Stimulated activated CD4-positive, alpha-beta T cell treated with anti-CD3 and anti-CD28 coated beads, Interleukin-12 subunit alpha, Interleukin-12 subunit beta, amount 100 ng/mL, for 48 hours (primary cell): Measurements from ENCODE around the gene TPX2.
"Not testable (repeated sequence)": the region's sequence is repeated elsewhere in the genome, so short reads cannot be mapped to it uniquely, and the experiment has no call there.

Experiments
- DNase-seq, 3 donors: peaks; one replicate each; pipeline ENCODE4 v3.0.0-alpha.2; 2020; ENCODE audit warnings: low read depth in 2 of 3, low spot score in 1 of 3

The TPX2 gene

DNA sequence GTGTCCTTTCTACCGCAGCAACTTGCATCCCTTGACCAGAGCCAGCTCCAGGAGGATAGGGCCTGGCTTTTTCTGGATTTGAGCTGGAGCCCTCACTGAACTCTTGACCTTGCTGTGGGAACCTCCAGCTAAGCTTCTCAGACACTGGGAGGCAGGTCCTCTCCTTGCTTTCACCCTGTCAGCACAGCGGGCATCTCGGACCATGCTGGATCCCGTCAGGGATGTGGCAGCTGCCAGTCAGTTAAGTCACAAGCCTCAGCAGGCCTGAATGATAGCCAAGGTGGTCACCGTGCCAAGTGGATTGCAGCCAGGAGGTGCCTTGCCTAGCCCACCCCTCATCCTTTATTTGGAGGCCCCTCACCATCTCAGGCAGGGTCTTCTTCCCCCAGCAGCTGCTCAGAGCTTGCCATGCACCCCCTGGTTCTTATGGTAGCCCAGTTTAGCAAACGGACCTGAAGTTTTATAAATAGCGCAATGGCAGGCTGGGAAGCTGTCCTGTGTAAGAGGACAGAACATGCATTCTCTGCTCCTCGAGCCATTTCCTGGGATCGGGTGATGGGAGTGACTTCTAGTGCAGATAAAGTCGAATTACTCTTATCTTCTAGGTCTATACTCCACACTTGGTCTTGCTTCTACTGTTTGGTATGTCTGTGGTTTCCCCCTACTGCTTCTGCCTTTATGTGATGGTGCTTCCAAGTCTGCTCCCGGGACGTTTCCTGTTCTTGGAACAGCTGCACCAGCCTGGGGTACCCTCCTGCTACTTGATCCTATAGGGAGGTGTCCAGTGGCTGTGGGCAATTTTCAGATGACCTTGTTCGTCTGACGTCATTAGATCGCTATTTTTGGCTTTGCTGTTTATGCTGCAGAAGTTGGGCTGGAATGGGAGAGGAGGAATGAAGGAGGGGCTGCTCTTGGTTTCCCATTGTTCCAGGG is 73.0 kb downstream of the TPX2 start:
- no peak for DNase-seq

DNA sequence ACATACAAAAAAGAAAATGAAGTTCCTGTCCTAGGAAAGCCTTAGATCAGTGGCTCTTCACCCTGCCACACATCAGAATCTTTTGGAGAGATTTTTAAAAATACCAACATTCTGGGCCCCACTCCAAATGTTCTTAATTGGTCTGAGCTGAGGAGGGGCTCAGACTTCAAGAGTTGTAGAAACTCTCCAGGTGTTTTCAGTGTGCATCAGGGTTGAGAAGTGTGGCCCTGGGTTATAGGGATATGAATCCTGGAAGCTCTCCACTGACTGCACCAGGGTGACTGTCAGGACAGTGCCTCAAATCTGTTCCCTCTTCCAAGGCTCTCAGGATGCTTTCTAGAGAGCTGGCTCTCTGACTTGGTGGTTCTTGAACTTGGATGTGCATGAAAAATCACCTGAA is 74.5 kb downstream of the TPX2 start:
- no peak for DNase-seq

DNA sequence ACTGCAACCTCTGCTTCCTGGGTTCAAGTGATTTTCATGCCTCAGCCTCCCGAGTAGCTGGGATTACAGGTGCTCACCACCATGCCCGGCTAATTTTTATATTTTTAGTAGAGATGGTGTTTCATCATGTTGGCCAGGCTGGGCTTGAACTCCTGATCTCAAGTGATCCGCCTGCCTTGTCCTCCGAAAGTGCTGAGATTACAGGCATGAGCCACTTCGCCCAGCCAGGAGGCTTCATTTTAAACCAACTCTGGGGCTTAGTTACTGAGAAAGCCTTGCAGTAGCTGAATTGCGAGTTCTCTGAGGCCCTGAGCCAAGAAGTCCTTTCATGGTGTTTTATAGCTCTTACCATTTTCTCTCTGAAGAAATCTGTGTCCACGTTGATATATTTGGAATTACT is 75.1 kb downstream of the TPX2 start:
- DNase-seq = not testable (repeated sequence)

DNA sequence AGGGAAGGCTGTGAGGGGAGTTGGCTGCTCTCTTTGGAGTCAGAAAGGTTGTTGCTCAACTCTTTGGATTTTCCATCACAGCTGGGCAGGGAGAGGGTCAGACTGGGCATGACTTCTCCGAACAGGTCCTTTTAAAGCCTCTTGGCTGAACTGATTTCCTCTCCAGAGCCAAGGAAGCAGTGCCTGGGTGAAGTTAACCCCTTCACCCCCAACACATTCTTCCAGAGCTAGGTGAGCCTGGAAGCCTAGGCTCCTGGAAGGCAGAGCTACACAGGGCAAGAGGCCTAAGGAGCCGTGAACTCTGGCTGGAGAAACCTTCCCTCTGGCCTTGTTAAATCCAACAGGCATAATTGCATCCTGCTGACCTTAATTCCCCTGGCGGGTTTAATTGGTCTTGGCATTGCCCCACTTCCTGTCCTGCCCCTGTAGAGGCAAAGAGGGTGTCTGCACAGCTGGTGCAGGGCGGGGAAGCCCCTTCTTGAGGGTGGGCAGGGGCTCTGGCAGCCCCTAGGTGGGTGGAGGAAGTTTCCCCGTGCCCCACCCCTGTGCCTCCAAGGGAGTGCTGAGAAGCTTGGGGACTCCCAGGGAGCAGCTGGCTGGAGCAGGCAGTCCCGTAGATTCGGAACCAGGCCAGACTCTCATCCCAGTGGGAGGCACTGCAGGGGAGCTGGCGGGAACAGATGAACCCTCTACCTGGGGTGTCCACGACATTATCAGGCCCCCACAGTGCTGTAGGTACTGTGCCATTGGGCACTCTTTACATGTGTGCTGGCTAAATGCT is 76.5 kb downstream of the TPX2 start:
- DNase-seq = no peak

DNA sequence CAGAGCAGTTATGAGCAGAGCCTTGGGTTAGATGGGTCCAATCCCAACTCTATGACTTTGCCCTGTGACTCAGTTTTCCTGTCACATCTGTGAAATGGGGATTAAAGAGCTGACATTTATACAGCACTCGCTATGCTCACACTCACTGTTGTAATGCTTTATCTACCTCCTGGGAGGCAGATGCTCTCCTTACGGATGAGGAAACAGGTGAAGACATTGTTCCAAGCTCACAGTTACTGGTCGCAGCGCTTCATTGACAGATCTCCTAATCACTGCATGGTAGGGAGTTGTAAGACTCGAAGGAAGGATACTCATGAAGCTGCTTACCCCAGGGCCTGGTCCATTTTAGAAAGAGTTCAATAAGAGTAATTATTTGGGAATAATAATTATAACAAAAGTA is 77.1 kb downstream of the TPX2 start:
- no peak for DNase-seq

DNA sequence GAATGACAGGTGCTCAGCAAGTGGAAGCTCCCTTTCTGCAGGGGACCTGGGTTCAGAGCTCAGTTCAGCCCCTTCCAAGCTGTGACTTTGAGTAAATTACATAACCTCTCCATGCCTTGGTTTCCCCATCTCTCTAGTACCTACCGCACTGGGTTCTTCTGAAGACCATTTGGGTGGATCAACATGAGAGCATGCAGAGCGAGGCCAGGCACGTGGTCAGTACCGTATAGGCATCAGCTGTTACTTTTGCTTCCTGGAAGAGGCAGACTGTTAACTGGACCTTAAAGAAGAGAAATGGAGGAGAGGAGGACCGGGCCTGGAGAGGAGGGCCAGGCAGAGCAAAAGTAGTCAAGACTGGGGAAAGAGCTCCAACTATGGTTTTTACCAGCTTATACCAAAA is 78.4 kb downstream of the TPX2 start:
- DNase-seq = no peak

DNA sequence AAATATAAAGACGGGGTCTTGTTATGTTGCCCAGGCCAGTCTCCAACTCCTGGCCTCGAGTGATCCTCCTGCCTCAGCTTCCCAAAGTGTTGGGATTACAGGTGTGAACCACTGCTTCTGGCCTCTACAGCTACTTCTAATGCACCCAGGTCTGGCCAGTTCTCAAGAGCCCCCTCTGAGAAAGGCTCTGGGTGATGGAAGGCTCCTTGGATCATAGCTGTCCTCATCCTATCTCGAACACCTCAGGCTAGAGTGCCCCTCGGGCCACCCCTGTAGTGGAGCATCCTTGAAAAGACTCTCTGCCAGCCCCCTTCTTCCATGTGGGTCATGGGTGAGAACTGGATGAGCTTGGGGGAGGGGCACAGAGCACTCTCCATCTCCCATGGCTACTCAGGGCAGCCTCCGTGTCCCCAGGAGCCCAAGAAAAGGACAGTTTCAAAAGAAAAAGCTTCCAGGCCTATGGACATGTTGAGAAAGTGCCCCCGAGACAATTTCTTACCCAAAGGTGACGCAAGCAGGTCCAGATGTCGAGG is 79.4 kb downstream of the TPX2 start:
- no peak for DNase-seq

DNA sequence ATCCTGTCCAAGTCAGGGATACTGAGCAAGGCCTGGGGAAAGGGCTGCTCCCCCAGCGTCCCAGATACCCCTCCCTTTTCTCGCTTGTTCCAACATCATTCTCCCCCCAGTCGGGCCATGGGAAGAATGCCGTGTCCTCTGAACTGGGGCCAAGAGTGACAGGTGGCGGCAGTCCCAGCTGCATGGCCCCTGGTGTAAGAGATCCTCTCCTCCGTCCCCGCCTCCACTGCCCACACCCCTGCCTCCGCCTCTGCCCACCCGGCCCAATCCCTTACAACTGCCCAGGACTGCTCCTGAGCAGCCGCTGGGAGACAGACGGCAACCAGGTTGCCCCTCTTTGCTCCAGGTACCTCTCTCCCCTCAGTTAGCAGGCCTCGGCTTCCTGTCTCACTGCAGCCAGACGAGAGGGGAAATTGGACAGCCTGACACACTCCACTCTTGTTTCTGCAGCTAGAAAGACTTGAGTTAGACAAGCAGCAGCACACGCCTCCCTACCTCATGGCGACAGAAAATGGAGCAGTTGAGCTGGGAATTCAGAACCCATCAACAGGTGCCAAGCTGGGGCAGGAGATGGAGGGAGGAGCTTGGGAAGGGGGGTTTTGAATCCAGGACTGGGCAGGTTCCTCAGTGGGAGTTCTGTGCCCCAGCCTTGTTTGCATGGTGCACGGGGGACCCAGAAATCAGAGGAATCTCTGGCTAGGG is 80.1 kb downstream of the TPX2 start, which contains the start of gene MYLK2:
TSS of gene MYLK2 (plus strand) at position 274 of the 702 bp plus-strand sequence. CDS start at position 499, 225 bp downstream.
- DNase-seq = no peak

DNA sequence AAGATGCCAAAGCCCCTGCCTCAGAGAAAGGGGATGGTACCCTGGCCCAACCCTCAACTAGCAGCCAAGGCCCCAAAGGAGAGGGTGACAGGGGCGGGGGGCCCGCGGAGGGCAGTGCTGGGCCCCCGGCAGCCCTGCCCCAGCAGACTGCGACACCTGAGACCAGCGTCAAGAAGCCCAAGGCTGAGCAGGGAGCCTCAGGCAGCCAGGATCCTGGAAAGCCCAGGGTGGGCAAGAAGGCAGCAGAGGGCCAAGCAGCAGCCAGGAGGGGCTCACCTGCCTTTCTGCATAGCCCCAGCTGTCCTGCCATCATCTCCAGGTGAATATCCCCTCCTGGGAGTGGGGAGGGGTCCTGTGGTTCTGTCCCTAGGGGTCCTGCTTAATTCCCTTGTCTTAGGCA is 81.1 kb downstream of the TPX2 start:
- no peak for DNase-seq

DNA sequence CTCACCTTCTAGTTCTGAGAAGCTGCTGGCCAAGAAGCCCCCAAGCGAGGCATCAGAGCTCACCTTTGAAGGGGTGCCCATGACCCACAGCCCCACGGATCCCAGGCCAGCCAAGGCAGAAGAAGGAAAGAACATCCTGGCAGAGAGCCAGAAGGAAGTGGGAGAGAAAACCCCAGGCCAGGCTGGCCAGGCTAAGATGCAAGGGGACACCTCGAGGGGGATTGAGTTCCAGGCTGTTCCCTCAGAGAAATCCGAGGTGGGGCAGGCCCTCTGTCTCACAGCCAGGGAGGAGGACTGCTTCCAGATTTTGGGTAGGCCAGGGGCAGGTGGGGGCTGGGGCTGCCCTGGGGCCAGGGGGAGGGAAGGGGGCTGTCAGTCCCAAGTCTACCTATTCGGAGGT is 82.3 kb downstream of the TPX2 start:
- no peak for DNase-seq

DNA sequence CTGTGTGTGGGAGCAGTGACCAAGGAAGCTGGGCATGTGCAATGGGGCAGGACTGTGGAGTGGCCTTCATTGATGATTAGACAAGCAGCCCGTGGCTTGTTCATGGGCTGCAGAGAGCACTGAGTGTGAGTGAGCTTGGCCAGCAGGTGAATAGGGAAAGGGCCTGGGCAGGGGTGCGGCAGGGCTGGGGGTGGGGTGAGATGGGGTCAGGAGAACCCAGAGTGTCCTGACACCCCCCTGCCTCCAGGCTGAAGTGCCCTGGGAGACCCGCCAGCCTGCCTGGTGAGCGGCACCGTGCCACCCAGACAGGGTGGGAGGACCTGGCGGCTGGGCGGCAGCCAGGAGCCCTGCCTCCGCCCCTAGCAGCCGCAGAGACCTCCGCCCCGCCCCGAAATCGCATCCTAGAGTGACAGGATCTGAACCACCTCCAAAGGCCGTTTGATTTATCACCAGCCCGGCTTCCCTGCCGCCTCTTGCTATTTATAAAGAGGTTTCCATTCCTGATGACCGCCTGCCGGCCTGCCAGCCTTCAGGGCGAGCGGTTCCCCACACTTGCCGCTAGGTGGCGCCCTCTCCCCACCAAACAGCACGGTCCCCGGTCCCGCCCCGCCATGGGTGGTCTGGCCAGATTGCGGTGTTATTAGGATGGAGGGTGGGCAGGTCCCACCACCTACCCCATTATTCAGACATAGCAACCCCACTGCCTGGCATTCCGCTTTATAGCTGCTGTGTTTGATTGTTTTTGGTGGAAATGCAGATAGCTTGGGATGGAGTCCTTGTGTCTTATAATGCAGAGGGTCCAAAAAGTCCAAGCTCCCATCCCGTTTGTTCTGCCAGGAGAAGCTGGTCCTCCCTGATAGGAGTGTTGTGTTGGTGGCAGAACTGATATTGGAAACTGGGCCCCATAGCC is 83.6 kb downstream of the TPX2 start:
- DNase-seq = peak; percentile 46 to 74 (median 55)

DNA sequence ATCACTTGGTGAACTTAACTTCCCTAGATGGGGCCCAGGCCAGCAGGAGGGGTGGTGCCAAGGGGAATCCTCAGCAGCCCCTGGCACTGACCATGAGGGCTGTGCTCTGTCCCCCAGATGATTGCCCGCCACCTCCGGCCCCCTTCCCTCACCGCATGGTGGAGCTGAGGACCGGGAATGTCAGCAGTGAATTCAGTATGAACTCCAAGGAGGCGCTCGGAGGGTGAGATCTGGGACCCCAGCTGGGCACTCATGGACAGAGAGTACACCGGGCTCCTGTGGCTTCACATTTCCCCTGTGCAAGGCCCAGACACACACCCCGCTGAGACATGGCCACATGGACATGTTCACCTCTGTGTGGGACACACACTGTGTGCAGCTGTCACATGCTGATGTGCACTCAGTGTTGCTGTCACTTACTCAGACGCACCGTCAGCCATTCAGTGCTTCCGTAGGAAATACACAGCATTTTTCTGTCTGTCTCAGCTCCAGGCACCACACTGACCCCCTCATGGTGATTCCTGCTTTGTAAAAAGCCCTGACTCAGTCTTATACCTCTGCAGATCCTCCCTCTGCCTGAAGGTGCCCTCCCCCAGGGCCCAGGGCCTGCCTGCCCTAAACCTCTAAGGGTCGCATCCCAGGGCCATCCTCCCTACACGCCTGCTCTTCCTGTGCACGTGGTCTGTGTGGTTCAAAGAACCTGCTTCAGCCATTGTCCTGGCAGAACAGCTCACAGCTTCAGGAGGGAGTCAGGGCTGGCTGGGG is 84.5 kb downstream of the TPX2 start:
- no peak for DNase-seq

DNA sequence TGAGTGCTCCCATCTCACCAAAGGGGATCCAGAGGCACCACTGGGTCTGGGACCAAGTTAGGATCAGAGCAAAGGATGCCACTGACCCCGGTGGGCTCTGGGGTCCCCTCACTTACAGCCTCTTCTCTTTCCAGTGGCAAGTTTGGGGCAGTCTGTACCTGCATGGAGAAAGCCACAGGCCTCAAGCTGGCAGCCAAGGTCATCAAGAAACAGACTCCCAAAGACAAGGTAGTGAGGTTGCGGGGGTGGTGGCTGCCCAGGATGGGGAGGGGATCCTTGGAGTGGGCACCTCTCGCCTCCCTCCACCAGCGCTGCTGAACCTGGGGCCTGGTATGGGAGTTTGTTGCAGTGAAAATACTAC is 85.0 kb downstream of the TPX2 start:
- DNase-seq = no peak

DNA sequence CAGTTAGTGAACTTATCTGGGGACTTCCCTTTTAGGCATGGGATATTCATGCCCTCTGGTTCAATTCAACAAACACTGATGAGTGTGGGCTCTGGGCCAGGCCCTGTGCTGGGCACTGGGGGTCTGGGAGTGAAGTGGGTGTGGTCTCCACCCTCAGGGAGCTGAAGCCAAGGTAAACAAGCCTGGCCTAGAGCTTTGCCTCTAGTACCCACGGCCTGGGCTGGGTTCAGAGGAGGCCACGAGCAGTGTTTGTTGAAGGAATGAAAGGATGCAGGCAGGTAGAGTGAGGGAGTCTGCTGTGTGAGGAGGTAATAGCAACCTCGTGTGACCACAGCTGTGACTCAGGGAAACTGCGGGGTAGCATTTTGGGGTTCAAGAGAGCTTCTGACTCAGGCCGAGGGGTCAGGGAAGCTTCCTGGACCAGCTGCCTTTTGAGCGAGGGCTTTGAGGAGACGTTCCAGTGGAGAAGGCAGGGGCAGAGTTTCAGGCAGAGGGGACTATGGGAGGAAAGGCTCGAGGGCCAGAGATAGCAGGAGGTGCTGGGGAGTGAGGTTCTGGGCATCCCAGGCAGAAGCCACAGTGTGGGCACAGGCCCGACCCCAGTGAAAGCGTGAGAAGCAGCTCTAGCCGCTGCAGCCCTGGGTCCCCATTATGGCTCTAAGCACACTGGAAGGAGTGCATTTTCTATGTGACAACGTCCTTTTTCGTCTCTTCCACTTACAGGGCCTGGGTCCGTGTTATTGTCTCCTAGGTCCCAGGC is 85.6 kb downstream of the TPX2 start:
- no peak for DNase-seq

DNA sequence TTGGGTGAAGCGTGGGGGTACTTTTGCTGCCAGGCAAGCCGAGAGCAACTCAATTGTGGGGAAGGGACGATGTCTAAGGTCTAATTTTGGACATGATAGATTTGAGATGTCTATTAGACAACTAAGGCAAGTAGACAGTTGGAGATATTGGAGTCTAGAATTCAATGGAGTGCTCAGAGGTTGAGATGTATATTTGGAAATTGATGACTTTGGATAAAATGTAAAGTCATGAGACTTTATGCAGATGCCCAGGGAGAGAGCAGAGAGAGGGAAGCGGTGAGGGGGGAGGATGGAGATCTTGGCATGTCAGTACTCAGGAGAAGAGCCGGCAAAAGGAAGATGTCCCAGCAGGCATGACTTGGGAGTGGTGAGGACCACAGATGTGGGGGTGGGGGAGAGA is 87.0 kb downstream of the TPX2 start:
- no peak for DNase-seq

DNA sequence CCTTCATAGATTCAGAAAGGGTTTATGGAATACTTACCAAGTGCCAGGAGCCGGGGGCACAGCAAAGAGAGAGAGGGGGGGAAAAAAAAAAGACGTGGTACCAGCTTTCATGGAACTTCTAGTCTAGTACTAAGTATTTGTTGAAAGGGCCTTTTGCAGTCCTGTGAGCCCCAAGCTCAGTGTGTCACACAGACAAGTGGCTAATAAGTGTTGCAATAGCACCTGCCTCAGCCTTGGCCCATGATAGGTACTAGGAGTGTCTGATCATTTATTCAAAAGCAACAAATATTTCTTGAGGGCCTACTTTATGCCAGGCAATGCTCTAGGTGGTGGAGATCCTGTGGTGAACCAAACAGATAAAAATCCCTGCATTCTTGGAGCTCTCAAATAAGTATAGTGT is 88.0 kb downstream of the TPX2 start:
- no peak for DNase-seq

DNA sequence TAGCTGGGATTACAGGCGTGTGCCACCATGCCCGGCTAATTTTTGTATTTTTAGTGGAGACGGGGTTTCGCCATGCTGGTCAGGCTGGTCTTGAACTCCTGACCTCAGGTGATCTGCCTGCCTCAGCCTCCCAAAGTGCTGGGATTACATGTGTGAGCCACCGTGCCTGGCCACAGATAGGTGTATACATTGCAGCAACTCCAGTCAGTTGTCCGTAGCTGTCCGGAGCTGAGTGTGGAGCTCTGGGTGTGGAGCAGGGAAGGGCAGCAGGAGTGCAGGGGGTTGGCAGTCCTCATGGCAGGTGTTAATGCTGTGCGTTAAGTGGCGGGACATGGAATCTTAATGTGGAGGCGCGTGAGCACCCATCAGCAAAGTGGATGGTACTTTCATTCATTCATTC is 88.9 kb downstream of the TPX2 start:
- DNase-seq = not testable (repeated sequence)

DNA sequence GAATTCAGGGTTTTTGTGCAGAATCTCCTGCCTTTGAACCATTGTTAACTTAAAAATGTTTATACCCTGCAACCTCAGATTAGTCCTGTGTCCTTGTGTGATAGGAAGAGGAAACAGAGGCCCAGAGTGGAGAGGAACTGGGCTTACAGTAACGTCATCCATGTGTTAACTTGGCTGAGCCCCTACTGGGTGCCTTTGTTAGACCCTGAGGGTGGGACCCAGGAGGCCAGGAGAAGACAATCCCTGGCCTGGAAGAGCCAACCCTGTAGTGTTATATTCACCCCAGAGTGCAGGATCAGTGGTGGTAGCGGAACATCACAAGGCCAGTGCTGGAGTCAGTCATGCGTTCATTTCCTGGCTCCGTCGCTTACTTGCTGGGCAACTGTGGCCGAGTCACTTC is 90.6 kb downstream of the TPX2 start:
- DNase-seq = no peak

DNA sequence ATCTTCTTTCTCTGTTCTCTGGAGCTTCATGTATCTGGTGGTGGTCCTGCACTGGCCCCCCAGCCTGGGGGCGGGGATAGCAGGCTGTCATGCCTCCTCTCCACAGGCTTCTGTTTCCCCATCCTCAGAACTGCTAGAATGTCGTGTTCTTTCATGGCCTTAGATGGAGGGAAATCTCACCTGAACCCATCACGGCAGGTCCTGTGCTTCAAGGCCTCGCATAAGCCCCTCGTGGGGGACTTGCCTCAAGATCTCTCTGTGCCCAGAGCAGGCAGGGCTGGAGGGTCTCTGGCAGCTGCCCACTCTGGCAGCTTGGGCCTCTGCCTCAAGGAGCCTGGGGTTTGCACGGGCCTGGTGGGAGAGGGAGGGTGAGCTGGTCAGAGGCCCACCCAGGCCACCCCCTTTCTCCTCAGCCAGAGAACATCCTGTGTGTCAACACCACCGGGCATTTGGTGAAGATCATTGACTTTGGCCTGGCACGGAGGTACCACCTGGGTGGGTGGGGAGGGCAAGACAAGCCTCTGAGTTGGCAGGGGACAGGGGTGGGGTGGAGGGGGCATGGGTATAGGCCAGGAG is 91.4 kb downstream of the TPX2 start:
- no peak for DNase-seq
